Stimulated activated CD4-positive, alpha-beta T cell treated with anti-CD3 and anti-CD28 coated beads, Interleukin-12 subunit alpha, Interleukin-12 subunit beta, amount 100 ng/mL, for 4 hours (primary cell): ENCODE results near the gene INPP5D.

Experiments used
- DNase-seq: peaks from one replicate; pipeline ENCODE4 v3.0.0-alpha.2; 2020

Gene INPP5D

GRCh38 chr2:233219848-233220247 is 159.7 kb downstream of the INPP5D start:
- no peak for DNase-seq

GRCh38 chr2:233221378-233222063 is 161.4 kb downstream of the INPP5D start:
- DNase-seq = no peak

- DNase-seq = no peak
Measured at GRCh38 chr2:233223059-233223894, 163.1 kb downstream of the INPP5D start.

- DNase-seq = no peak
Measured at GRCh38 chr2:233225230-233226068, 165.3 kb downstream of the INPP5D start.

GRCh38 chr2:233226511-233227031 is 166.4 kb downstream of the INPP5D start:
- no peak for DNase-seq

- no peak for DNase-seq
Measured at GRCh38 chr2:233227346-233227978, 167.3 kb downstream of the INPP5D start.

GRCh38 chr2:233228376-233228775 is 168.2 kb downstream of the INPP5D start:
- no peak for DNase-seq

GRCh38 chr2:233233618-233234230 is 173.6 kb downstream of the INPP5D start:
- DNase-seq = no peak

DNA sequence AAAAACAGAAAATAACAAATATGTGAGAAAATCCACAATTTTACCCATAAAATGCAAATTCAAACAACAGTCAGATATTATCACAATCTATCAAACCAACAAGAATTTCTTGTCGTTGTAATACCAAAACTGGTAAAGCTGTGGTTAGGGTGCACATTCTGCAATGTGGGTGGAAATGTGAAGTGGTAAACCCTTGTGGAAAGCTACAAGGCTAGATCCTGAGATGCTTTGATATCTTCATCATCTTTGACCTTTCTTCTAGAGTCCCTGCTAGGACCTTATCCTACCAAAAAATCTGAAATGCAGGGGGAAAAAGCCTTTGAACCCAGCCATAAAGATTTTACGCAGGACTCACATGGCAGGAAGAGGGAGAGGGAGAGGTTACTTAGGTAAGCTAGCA is 174.1 kb downstream of the INPP5D start:
- DNase-seq = no peak

DNA sequence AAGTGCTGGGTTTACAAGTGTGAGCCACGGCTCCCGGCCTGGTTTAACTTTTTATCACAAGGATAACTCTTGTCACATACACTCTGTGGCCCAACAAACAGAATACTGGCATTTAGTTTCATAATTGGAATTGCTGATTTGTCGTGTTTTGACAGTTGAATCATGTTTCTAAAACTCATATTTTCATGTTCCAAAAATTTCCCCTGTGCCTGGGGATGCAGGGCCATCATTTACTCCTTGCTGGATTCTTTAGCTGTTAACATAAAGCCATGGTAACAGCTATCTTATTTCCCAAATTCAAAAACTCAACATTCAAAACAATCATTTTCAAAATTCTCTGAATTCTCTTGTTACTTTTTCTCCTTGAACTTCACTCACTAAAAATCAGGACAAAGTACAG is 174.9 kb downstream of the INPP5D start:
- DNase-seq = no peak

- no peak for DNase-seq
Measured at GRCh38 chr2:233235977-233236376, 175.8 kb downstream of the INPP5D start.

- DNase-seq = no peak
Measured at GRCh38 chr2:233236820-233237589, 176.9 kb downstream of the INPP5D start.

- DNase-seq = no peak
Measured at GRCh38 chr2:233240897-233241296, 180.8 kb downstream of the INPP5D start.

DNA sequence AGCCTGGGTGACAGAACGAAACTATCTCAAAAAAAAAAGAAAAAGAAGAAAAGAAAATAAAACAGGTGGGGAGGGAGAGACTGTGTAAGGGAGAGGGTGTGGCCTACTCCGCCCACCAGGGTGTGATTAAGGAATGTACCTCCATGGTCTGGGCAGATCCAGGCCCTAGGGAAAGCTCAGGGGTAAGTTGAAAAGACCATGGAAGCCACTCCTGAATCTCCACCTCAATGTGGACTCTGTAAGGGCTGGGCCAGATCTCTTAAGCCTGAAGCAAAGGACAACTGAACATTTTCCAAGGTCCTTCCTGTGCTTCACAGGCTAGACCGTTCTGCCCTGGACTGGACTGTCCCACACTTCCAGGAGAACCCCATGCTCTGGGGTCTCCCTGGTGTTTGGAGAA is 181.7 kb downstream of the INPP5D start:
- DNase-seq = no peak

- no peak for DNase-seq
Measured at GRCh38 chr2:233242231-233242927, 182.2 kb downstream of the INPP5D start.

DNA sequence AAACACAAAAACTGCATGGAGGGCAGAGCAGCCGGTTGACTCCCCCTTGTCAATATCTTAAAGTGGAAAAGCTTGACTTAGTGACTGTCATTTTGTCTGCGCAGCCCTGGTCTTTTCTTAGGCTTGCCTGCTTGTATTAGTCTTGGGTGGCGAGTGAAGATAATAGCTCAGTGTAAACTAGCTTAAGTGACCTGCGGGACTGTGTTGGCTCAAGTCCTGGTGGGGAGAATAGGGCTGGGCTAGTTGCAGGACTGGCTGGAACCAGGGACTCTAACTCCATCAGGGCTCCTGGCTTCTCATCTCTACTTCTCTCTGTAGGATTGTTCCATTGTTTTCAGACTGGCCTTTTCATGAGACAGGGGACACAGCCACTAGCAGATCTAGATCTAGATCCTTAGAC is 183.2 kb downstream of the INPP5D start:
- DNase-seq = no peak

- DNase-seq = no peak
Measured at GRCh38 chr2:233244818-233245217, 184.7 kb downstream of the INPP5D start.

DNA sequence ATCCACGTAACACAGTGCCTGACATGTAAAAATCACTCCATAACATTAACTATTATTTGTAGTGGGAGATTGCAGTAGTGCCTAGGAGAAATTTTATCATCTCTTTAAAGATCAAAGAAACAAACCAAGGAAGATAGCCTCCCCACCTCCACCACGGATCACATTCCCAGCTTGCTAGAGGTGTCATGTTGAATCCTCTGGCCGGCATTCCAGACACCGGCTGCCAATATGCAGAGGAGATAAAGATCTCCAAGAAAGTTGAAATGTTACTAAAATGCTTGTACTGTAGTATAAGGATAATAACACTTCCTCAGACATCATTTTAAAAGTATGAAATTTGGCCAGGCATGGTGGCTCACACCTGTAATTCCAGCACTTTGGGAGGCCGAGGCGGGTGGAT is 185.3 kb downstream of the INPP5D start:
- DNase-seq = no peak

GRCh38 chr2:233247116-233247515 is 187.0 kb downstream of the INPP5D start:
- no peak for DNase-seq

- DNase-seq = peak; percentile 46
Measured at GRCh38 chr2:233247744-233248143, 187.6 kb downstream of the INPP5D start.

DNA sequence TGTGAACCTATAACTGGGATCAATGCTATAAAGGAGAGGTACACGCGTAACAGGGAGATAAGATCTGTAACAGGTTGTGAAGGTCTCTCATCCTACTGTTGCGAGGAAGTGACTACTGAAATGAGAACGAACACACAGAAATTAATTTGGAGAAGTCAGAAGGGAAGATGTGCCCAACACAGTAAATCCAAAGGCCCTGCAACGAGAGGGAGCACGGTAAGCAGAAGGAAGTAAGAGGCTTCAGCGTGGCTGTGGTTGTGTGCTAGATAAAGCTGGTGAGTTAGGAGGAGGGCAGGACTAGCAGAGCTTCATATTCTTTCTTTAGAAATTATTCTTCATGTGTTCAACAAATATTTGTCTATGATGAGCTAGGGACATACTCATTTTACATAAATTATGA is 188.9 kb downstream of the INPP5D start:
- DNase-seq = no peak
